Suprapubic skin (tissue), 4 donors: ENCODE measurements around the gene TPBG.

Source experiments
- EP300 ChIP-seq: sonication (generic); formaldehyde crosslinking; IDR thresholded peaks from one replicate; pipeline ENCODE4 v1.6.1; 2017; ENCODE audit warnings: antibody characterized with exemption
- POLR2A ChIP-seq, 2 donors: fragments of 450-650 bp; IDR thresholded peaks; one replicate each; pipeline ENCODE4 v1.6.1; 2017; ENCODE audit warnings: antibody characterized with exemption in 2 of 2, mild to moderate bottlenecking in 2 of 2, moderate library complexity in 2 of 2
- POLR2AphosphoS5 ChIP-seq, 3 donors: sonication (generic); formaldehyde crosslinking; IDR thresholded peaks; one replicate each; pipeline ENCODE4 v1.6.1; 2017; ENCODE audit warnings: antibody characterized with exemption in 3 of 3
- TF ChIP-seq, protein P1 (sequence below), 2 donors: fragments of 200-600 bp in 1 of 2; fragments of 450-650 bp in 1 of 2; sonication (generic) in 1 of 2; IDR thresholded peaks; one replicate each; pipeline ENCODE4 v1.5.1; 2016 to 2019; ENCODE audit warnings: antibody characterized with exemption in 2 of 2, mild to moderate bottlenecking in 1 of 2, moderate library complexity in 1 of 2

GRCh38 chr6:82329766-82330165 is 33.9 kb upstream of the TPBG start:
- TF ChIP-seq, protein P1, sequence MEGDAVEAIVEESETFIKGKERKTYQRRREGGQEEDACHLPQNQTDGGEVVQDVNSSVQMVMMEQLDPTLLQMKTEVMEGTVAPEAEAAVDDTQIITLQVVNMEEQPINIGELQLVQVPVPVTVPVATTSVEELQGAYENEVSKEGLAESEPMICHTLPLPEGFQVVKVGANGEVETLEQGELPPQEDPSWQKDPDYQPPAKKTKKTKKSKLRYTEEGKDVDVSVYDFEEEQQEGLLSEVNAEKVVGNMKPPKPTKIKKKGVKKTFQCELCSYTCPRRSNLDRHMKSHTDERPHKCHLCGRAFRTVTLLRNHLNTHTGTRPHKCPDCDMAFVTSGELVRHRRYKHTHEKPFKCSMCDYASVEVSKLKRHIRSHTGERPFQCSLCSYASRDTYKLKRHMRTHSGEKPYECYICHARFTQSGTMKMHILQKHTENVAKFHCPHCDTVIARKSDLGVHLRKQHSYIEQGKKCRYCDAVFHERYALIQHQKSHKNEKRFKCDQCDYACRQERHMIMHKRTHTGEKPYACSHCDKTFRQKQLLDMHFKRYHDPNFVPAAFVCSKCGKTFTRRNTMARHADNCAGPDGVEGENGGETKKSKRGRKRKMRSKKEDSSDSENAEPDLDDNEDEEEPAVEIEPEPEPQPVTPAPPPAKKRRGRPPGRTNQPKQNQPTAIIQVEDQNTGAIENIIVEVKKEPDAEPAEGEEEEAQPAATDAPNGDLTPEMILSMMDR (IDR thresholded peaks at IDR 0.05): no peak
- no peak for TF ChIP-seq POLR2A (IDR thresholded peaks at IDR 0.05)
- TF ChIP-seq EP300: no peak
- no peak for TF ChIP-seq POLR2AphosphoS5 (IDR thresholded peaks at IDR 0.05)
